Adipocyte (in vitro differentiated cells): ENCODE measurements around the gene CCDC78.
"Not testable (repeated sequence)": the region's sequence is repeated elsewhere in the genome, so short reads cannot be mapped to it uniquely, and the experiment has no call there.

ENCODE experiments used
- DNase-seq: peaks from one replicate; pipeline ENCODE4 v3.0.0-alpha.2; 2015; ENCODE audit warnings: low read depth
- H3K27me3 ChIP-seq: replicated peaks from 2 replicates; pipeline ENCODE4 v1.7.0; 2013; ENCODE audit warnings: mild to moderate bottlenecking, low read length, moderate library complexity; ENCODE audit not compliant: control insufficient read depth, insufficient read depth
- H3K36me3 ChIP-seq: 2 replicates; pipeline ENCODE4 v1.7.0; 2013; ENCODE audit warnings: low read length, mild to moderate bottlenecking, moderate library complexity; ENCODE audit not compliant: control insufficient read depth, insufficient read depth, severe bottlenecking
- H3K4me1 ChIP-seq: 2 replicates; pipeline ENCODE4 v1.7.0; 2013; ENCODE audit warnings: mild to moderate bottlenecking, low read length, moderate library complexity; ENCODE audit not compliant: control insufficient read depth, insufficient read depth
- H3K4me3 ChIP-seq: 2 replicates; pipeline ENCODE4 v1.7.0; 2013; ENCODE audit warnings: mild to moderate bottlenecking, low read length, moderate library complexity
- H3K9ac ChIP-seq: 2 replicates; pipeline ENCODE4 v1.7.0; 2013; ENCODE audit warnings: mild to moderate bottlenecking, low read length, moderate library complexity
- H3K9me3 ChIP-seq: 2 replicates; pipeline ENCODE4 v1.7.0; 2013; ENCODE audit warnings: mild to moderate bottlenecking, low read length, moderate library complexity; ENCODE audit not compliant: control insufficient read depth

CCDC78 gene

DNA sequence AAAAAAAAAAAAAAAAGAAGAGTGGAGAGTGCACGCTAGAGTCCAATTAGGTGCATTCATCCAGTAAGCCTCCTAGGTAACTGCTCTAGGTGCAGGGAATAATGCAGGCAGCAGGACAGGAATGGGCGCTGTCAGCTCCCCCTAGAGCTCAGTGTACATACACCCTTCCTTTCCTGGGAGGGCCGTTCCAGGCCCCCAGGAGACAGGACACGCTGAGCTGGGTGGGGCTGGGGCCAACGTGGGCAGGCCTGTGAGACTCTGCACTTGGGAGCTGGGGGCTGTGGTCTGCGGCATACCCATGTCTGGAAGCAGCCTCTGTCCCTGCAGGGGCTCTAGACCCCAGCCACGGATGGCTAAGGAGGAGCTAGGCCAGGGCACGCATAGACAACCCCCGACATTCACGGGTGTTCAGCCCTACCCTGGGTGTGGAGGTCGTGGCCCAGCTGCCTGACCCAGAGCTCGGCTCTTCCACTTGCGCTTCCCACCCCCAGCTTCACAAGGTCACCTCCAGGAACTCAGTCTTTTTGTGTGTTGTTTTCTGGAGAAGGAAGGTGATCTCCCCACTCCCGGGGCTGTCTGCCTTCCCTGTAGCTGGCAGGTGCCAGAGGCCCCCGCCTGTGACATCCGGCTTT, 6.3 kb downstream of the CCDC78 start:
- DNase-seq, result no peak

DNA sequence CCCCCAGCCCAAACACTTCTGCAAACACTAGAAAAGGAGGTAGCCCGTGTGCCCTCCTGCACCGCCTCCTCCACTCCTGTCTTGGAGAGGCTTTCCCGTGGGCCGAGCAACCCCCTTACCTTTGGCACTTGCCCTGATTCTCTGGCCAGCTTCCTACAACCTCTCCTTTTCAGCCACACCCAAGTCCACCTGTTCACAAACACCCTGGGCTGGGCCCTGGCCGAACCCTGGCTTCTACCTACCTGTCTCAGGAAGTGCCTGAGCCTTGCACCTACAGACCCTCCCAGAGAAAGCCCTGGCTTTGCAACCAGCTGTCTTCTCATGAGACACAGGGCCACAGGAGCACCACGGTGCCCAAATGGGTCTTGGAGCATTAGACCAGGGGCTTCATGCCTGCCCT, 7.3 kb downstream of the CCDC78 start:
- H3K4me1 ChIP-seq, result peaks cover 26% of the 10 kb centered on the region

More for the DNA sequence above, 6.3 kb downstream of the CCDC78 start:
- no peaks in the 10 kb centered on the region for H3K9me3 ChIP-seq
- H3K4me1 ChIP-seq, result peaks cover 21% of the 10 kb centered on the region
- peak overlapping the region; percentile 89 for H3K4me3 ChIP-seq
- H3K36me3 ChIP-seq, result no peaks in the 10 kb centered on the region
- H3K27me3 ChIP-seq, result no peaks in the 10 kb centered on the region
- H3K9ac ChIP-seq, result peak overlapping the region; percentile 97

DNA sequence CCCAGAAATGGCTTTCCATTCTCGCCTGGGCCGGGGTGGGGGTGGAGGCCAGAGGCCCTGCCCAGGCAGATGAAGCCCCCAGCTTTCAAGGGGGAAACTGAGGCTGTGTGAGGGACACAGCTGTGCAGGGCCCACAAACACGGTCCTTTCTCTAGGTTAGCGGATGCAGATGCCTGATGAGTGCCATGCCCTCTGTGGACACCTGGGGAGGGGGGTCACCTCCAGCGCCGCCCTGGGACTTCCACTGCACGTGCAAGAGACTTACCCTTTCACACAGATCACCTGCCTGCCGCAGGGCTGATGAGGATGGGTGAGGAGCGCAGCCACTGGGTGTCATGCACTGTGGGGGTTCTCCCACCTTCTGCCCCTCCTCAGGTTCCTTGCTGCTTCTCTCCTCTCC, 7.9 kb downstream of the CCDC78 start:
- H3K4me3 ChIP-seq, result no peak overlapping the region
- peaks cover 26% of the 10 kb centered on the region for H3K4me1 ChIP-seq
- H3K27me3 ChIP-seq, result no peaks in the 10 kb centered on the region
- H3K9me3 ChIP-seq, result no peaks in the 10 kb centered on the region
- no peak overlapping the region for H3K9ac ChIP-seq
- H3K36me3 ChIP-seq, result no peaks in the 10 kb centered on the region
- DNase-seq, result no peak

More for the DNA sequence above, 7.3 kb downstream of the CCDC78 start:
- H3K9me3 ChIP-seq, result no peaks in the 10 kb centered on the region
- H3K4me3 ChIP-seq, result no peak overlapping the region
- no peak overlapping the region for H3K9ac ChIP-seq
- no peak for DNase-seq
- no peaks in the 10 kb centered on the region for H3K36me3 ChIP-seq
- H3K27me3 ChIP-seq, result no peaks in the 10 kb centered on the region

DNA sequence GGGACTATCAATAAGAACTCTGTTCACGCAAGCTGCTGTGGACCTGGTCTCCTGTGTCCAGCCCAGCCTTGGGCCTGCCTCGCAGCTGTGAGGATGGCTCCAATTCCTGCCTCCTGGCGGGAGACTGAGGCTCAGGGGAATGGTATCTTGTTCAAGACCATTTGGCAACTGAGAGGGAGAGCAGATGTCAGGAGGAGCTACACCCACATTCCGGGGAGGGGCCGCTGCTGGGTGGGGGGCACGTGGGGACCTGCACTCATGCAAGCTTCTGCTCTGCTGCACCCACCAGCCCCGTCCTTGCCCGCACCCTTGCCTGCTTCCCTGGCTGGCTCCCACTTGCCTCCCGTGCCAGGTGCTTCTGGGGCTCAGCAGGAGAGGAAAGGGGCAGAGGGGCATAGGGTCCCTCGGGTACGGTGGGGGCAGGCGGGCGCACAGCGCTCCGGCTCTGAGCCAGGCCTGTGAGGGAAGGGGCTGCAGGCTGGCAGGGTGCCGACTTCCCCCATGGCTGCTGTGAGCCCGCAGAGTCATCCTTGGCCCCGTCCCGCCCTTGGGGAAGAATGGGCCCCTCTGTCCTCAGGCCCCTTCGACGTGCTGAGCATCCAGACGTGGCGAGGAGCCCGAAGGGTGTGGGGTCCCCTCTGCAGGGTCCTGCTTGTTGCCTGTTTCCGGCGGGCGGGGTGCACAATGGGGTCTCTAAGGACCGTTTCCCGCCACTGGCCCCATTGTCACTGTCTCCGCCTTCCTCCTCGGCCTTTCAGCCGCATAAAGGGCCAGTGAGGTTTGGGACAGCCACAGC, 8.6 kb downstream of the CCDC78 start:
- Histone ChIP-seq H3K27me3 (no peaks in the 10 kb centered on the region), H3K4me3 (no peak overlapping the region), H3K36me3 (no peaks in the 10 kb centered on the region), H3K4me1 (peaks cover 27% of the 10 kb centered on the region), H3K9ac (no peak overlapping the region), H3K9me3 (no peaks in the 10 kb centered on the region)
- DNase-seq, result no peak

DNA sequence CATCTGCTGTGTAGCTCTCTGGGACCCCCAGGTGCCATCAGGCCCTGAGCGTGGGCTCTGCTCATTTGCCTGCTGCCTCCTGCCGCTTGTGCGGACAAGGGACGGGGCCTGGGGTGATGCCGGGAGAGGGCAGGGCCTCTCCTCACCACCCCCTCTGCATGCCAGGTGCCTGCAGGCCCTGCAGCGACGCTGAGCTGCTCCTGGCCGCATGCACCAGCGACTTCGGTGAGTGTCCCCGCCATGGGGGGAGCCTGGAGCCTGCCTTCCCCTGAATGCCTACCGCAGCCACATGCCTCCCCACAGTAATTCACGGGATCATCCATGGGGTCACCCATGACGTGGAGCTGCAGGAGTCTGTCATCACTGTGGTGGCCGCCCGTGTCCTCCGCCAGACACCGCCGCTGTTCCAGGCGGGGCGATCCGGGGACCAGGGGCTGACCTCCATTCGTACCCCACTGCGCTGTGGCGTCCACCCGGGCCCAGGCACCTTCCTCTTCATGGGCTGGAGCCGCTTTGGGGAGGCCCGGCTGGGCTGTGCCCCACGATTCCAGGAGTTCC, 9.4 kb downstream of the CCDC78 start:
- H3K4me3 ChIP-seq, result peak overlapping the region; percentile 80
- DNase-seq, result no peak
- H3K4me1 ChIP-seq, result peaks cover 34% of the 10 kb centered on the region
- no peaks in the 10 kb centered on the region for H3K27me3 ChIP-seq
- H3K9me3 ChIP-seq, result no peaks in the 10 kb centered on the region
- H3K36me3 ChIP-seq, result no peaks in the 10 kb centered on the region
- peak overlapping the region; percentile 82 for H3K9ac ChIP-seq

DNA sequence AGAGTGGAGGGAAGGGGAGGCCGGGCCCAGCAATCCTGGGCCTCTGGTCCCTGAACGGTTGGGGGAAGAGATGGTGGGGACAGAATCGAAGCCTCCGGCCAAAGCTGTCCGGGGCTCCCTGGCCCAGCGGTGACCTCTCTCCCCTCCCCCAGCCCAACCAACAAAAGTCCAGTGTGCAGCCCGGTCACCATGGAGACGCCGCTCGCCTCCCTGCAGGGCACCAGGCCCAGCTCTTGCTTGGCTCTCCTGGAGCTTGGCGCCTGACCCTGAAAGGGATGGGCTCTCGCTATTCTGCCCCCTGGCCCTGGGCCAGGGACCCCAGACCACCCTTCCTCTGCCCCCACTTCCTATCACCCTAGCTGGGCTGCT, 10.1 kb downstream of the CCDC78 start:
- peaks cover 30% of the 10 kb centered on the region for H3K4me1 ChIP-seq

DNA sequence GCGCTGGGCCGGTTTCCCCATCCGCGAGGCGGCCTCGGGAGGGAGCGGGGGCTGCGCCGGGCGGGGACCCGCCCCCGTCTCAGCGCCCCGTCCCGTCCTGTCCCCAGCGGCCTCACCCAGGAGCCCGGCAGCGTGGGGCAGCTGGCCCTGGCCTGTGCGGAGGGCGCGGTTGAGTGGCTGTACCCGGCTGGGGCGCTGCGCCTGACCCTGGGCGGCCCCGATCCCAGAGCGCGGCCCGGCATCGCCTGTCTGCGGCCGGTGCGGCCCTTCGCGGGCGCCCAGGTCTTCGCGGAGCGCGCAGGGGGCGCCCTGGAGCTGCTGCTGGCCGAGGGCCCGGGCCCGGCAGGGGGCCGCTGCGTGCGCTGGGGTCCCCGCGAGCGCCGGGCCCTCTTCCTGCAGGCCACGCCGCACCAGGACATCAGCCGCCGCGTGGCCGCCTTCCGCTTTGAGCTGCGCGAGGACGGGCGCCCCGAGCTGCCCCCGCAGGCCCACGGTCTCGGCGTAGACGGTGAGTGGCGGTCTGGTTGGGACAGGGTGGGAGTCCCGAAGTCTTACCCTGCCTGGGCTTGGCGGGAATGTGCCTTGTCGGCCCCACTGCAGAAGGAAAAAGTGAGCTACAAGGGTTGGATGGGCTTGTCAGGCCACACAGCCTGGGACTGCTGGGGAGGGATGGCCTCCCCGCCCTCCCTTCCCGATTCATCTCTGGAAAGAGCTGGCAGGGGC, 10.6 kb downstream of the CCDC78 start:
- Histone ChIP-seq H3K4me3 (peak overlapping the region; percentile 80), H3K4me1 (peaks cover 30% of the 10 kb centered on the region), H3K27me3 (peaks cover 7% of the 10 kb centered on the region), H3K9me3 (no peaks in the 10 kb centered on the region), H3K36me3 (no peaks in the 10 kb centered on the region), H3K9ac (peak overlapping the region; percentile 82)
- peak; percentile 61 for DNase-seq

More for the DNA sequence above, 10.1 kb downstream of the CCDC78 start:
- Histone ChIP-seq H3K36me3 (no peaks in the 10 kb centered on the region), H3K4me3 (peak overlapping the region; percentile 80), H3K27me3 (peaks cover 4% of the 10 kb centered on the region), H3K9ac (peak overlapping the region; percentile 82), H3K9me3 (no peaks in the 10 kb centered on the region)
- DNase-seq, result peak; percentile 31

DNA sequence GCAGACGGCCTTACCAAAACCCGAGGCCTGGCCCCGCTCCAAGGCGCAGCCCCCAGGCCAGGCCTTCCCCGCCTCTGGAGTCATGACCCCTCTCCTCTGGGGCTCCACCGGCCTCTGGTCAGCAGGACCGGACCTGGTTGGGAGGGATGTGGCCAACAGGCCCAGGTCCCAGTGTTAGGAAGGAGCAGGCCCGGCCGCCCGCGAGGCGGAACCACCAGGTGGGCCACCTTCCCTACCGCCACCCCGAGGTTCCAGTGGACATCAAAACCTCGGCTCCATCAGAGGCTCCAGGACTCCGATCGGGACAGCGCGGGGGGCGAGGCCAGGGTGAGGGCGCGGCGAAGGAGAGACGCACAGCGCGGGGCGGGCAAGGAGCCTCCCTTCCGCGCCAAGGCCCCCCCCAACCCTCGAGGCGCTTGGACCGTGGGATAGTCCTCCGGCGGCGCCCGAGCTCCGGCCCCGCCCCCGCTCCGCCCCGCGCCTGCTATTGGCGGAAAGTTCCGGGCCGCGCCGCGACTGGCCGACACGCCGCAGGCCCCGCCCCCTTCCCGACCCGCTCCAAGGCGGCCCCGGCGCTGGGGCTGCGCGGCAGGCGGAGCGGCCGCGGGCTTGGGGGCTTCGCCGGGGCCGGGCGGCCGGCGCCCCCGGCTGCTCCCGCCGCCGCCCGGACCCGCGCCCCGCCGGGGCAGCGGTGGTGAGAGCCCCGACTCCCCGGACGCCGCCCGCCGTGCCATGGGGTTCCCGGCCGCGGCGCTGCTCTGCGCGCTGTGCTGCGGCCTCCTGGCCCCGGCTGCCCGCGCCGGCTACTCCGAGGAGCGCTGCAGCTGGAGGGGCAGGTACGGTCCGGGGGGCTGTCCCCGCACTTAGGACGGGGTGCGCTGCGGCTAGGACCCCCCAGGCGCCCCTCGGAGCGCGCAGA, 11.4 kb downstream of the CCDC78 start, which contains the start of gene METRN:
Gene METRN, plus strand, starts transcription at position 561 of the 919 bp plus-strand sequence. Its CDS starts 172 bp downstream, at position 733.
- Histone ChIP-seq H3K4me1 (peaks cover 28% of the 10 kb centered on the region), H3K9ac (peak within 1 kb of the TSS; percentile 82), H3K27me3 (peaks cover 14% of the 10 kb centered on the region), H3K4me3 (peak within 1 kb of the TSS; percentile 80), H3K36me3 (no peaks in the 10 kb centered on the region), H3K9me3 (no peaks in the 10 kb centered on the region)
- DNase-seq, result peak; percentile 98

DNA sequence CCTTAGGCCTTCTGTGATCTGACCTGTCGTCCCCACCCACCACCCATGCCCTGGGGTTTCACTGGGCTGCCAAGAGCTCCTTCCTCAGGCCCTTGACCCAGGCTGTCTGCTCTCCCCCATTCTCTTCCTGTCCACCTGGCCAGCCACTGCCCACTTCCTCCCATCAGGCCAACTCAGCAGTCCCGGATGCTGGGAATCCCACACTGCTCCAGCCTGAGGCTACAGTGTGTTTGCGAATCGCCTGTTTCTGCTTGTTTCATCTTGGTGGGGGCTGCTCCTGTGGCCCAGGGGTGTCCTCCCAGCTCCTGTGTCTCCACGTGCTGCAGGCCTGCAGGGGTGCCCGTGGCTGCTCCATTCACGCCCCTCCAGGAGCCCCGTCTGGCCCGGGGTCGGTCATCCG, 12.2 kb downstream of the CCDC78 start:
- H3K4me1 ChIP-seq, result peaks cover 29% of the 10 kb centered on the region
- peaks cover 21% of the 10 kb centered on the region for H3K27me3 ChIP-seq
- H3K4me3 ChIP-seq, result no peak overlapping the region
- H3K9ac ChIP-seq, result peak overlapping the region; percentile 42
- DNase-seq, result no peak
- H3K9me3 ChIP-seq, result no peaks in the 10 kb centered on the region
- no peaks in the 10 kb centered on the region for H3K36me3 ChIP-seq

DNA sequence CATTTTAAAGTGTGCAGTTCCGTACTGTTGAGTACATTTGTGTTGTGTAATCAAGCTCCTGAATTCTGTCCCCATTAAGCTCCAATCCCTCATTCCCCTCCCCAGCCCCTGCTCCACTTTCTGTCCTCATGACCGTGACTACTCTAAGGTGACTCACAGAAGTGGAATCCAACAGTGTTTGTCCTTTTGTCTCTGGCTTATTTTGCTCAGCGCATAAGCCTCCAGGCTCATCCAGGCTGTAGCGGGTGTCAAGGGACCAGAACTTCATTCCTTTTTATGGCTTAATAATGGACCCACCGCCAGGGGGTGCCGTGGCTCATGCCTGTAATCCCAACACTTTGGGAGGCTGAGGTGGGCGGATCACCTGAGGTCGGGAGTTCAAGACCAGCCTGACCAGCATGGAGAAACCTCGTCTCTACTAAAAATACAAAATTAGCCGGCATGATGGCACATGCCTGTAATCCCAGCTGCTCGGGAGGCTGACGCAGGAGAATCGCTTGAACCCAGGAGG, 13.4 kb downstream of the CCDC78 start:
- not testable (repeated sequence) for H3K36me3 ChIP-seq, H3K4me3 ChIP-seq, H3K9me3 ChIP-seq
- Histone ChIP-seq H3K27me3 (peaks cover 34% of the 10 kb centered on the region), H3K4me1 (peaks cover 29% of the 10 kb centered on the region), H3K9ac (peak overlapping the region; percentile 39)
- peak; percentile 91 for DNase-seq
